GM19099 (cell line): ENCODE measurements around the gene PSMB10.

Source experiments
- POLR2A ChIP-seq: IDR thresholded peaks from 3 replicates; pipeline ENCODE4 v1.6.1; 2011; ENCODE audit warnings: low read depth; ENCODE audit not compliant: insufficient read length; ENCODE audit errors: extremely low read depth

PSMB10 gene

GRCh38 chr16:67902831-67903230 lies 33.8 kb downstream of the PSMB10 start:
- no peak for TF ChIP-seq POLR2A

- no peak for TF ChIP-seq POLR2A
Measured at GRCh38 chr16:67901734-67902133, 34.9 kb downstream of the PSMB10 start.

- TF ChIP-seq POLR2A = no peak
Measured at GRCh38 chr16:67897231-67897630, 39.4 kb downstream of the PSMB10 start.

- TF ChIP-seq POLR2A = no peak
Measured at GRCh38 chr16:67893743-67894399, 42.8 kb downstream of the PSMB10 start.

GRCh38 chr16:67892899-67893742 lies 43.5 kb downstream of the PSMB10 start, which contains the start of gene PSKH1:
Gene PSKH1, plus strand, starts transcription at chr16:67893254. Its CDS starts 15,496 bp downstream, at chr16:67908750.
- TF ChIP-seq POLR2A = peak; percentile 85

GRCh38 chr16:67892375-67892774 lies 44.3 kb downstream of the PSMB10 start:
- TF ChIP-seq POLR2A = no peak

GRCh38 chr16:67888331-67888730 lies 48.3 kb downstream of the PSMB10 start:
- no peak for TF ChIP-seq POLR2A

- TF ChIP-seq POLR2A = no peak
Measured at GRCh38 chr16:67886387-67886786, 50.3 kb downstream of the PSMB10 start.

- TF ChIP-seq POLR2A = no peak
Measured at GRCh38 chr16:67885976-67886375, 50.7 kb downstream of the PSMB10 start.

- no peak for TF ChIP-seq POLR2A
Measured at GRCh38 chr16:67885545-67885944, 51.1 kb downstream of the PSMB10 start.

GRCh38 chr16:67884684-67885083 lies 52.0 kb downstream of the PSMB10 start, which contains the start of gene NRN1L:
Gene NRN1L, plus strand, starts transcription at chr16:67884885. Its CDS starts 19 bp downstream, at chr16:67884904.
- no peak for TF ChIP-seq POLR2A
